HG03575 (cell line): ENCODE measurements around the gene AFF1.

Experiments used
- ATAC-seq: cut with Tn5 transposase; IDR thresholded peaks from one replicate; pipeline ENCODE4 v1.9.1; 2021; ENCODE audit not compliant: unreplicated experiment, insufficient number of reproducible peaks, low FRiP score; ENCODE audit errors: extremely low read depth

AFF1 gene

GRCh38 chr4:86944964-86945781 is 10.4 kb downstream of the AFF1 start:
- ATAC-seq, result no peak

GRCh38 chr4:86946868-86947500 is 12.2 kb downstream of the AFF1 start:
- no peak for ATAC-seq

- ATAC-seq, result no peak
Observed at GRCh38 chr4:86947501-86948120, 12.8 kb downstream of the AFF1 start.

- no peak for ATAC-seq
Observed at GRCh38 chr4:86948276-86948675, 13.5 kb downstream of the AFF1 start.

- no peak for ATAC-seq
Observed at GRCh38 chr4:86950831-86951525, 16.2 kb downstream of the AFF1 start.

GRCh38 chr4:86955888-86956451 is 21.2 kb downstream of the AFF1 start:
- no peak for ATAC-seq

- ATAC-seq, result no peak
Observed at GRCh38 chr4:86957215-86957614, 22.4 kb downstream of the AFF1 start.

GRCh38 chr4:86959588-86960500 is 25.0 kb downstream of the AFF1 start:
- ATAC-seq, result no peak

GRCh38 chr4:86960557-86960961 is 25.7 kb downstream of the AFF1 start:
- ATAC-seq, result no peak

GRCh38 chr4:86961116-86961515 is 26.3 kb downstream of the AFF1 start:
- ATAC-seq, result no peak

GRCh38 chr4:86961605-86962295 is 26.9 kb downstream of the AFF1 start:
- ATAC-seq, result peak; percentile 73

- no peak for ATAC-seq
Observed at GRCh38 chr4:86963697-86964096, 28.9 kb downstream of the AFF1 start.

- peak; percentile 27 for ATAC-seq
Observed at GRCh38 chr4:86965019-86965976, 30.5 kb downstream of the AFF1 start.

- ATAC-seq, result no peak
Observed at GRCh38 chr4:86967073-86967472, 32.3 kb downstream of the AFF1 start.

- ATAC-seq, result no peak
Observed at GRCh38 chr4:86967798-86968197, 33.0 kb downstream of the AFF1 start.

- ATAC-seq, result no peak
Observed at GRCh38 chr4:86968547-86968946, 33.7 kb downstream of the AFF1 start.
